GM12878 (cell line): ENCODE measurements around the gene UBC. TPM values are rescaled to one million over a fixed set of nuclear protein-coding genes. Genes with fewer than 3 reads are reported as not detected.

Experiments
- ATF7 ChIP-seq: fragments of 450-650 bp; IDR thresholded peaks from 2 replicates; pipeline ENCODE4 v1.6.1; 2016; ENCODE audit warnings: low read depth, mild to moderate bottlenecking
- BRCA1 ChIP-seq: IDR thresholded peaks from 2 replicates; pipeline ENCODE4 v1.6.1; 2011; ENCODE audit warnings: low read depth, low read length, improper control_type of control experiment
- EGR1 ChIP-seq, 2 experiments: IDR thresholded peaks; 1 replicate in 1 of 2; 2 replicates in 1 of 2; pipeline ENCODE4 v1.6.1; 2011 to 2012; ENCODE audit warnings: low read depth in 2 of 2, low read length in 2 of 2, borderline replicate concordance in 1 of 2, mild to moderate bottlenecking in 1 of 2, moderate library complexity in 1 of 2
- EP300 ChIP-seq, 2 experiments: fragments of 150-350 bp in 1 of 2; IDR thresholded peaks; 2 replicates each; pipeline ENCODE4 v1.6.1; 2011 to 2012; ENCODE audit warnings: low read depth in 2 of 2, low read length in 2 of 2, borderline replicate concordance in 1 of 2, improper control_type of control experiment in 1 of 2, inconsistent platforms in 1 of 2; ENCODE audit not compliant: control insufficient read depth in 1 of 2
- HDAC2 ChIP-seq: fragments of 200-600 bp; sonication (generic); IDR thresholded peaks from 2 replicates; pipeline ENCODE4 v1.6.1; 2017
- JUND ChIP-seq: IDR thresholded peaks from 2 replicates; pipeline ENCODE4 v1.6.1; 2012; ENCODE audit warnings: low read depth, mild to moderate bottlenecking, low read length, improper control_type of control experiment, moderate library complexity
- KAT2A ChIP-seq: conservative IDR thresholded peaks from 2 replicates; pipeline ENCODE4 v1.6.1; 2011; ENCODE audit warnings: low read depth, low read length; ENCODE audit not compliant: control insufficient read depth
- MTA3 ChIP-seq: IDR thresholded peaks from 2 replicates; pipeline ENCODE4 v1.6.1; 2012; ENCODE audit warnings: low read length, inconsistent platforms, borderline replicate concordance
- MYB ChIP-seq: fragments of 150-350 bp; IDR thresholded peaks from 2 replicates; pipeline ENCODE4 v1.6.1; 2014; ENCODE audit warnings: mild to moderate bottlenecking, low read depth, low read length, borderline replicate concordance
- NFYA ChIP-seq: IDR thresholded peaks from 2 replicates; pipeline ENCODE4 v1.6.1; 2011; ENCODE audit warnings: low read depth, mild to moderate bottlenecking, low read length, improper control_type of control experiment, borderline replicate concordance
- RCOR1 ChIP-seq: conservative IDR thresholded peaks from 2 replicates; pipeline ENCODE4 v1.6.1; 2012; ENCODE audit warnings: low read depth, low read length, improper control_type of control experiment
- SIN3A ChIP-seq: IDR thresholded peaks from 2 replicates; pipeline ENCODE4 v1.6.1; 2012; ENCODE audit warnings: low read depth, low read length, improper control_type of control experiment
- SMC3 ChIP-seq: IDR thresholded peaks from 2 replicates; pipeline ENCODE4 v1.6.1; 2011; ENCODE audit warnings: low read length, improper control_type of control experiment, borderline replicate concordance
- SP1 ChIP-seq: IDR thresholded peaks from one replicate; pipeline ENCODE4 v1.6.1; 2011; ENCODE audit warnings: low read depth, low read length
- TARDBP ChIP-seq: IDR thresholded peaks from 2 replicates; pipeline ENCODE4 v1.6.1; 2016; ENCODE audit warnings: borderline replicate concordance
- YY1 ChIP-seq: IDR thresholded peaks from 2 replicates; pipeline ENCODE4 v1.6.1; 2011; ENCODE audit warnings: low read depth, mild to moderate bottlenecking, low read length
- ZNF217 ChIP-seq: fragments of 450-650 bp; IDR thresholded peaks from 2 replicates; pipeline ENCODE4 v1.6.1; 2017; ENCODE audit warnings: antibody characterized with exemption, mild to moderate bottlenecking
- ZZZ3 ChIP-seq: IDR thresholded peaks from 2 replicates; pipeline ENCODE4 v1.6.1; 2011; ENCODE audit warnings: low read depth; ENCODE audit not compliant: control insufficient read depth, insufficient read length
- polyA plus RNA-seq, 11 experiments: library from polyadenylated mRNA; depleted of rRNA in 4 of 11; unstranded in 6 of 11; stranded (reverse) in 5 of 11; fragments of >200 nt; fragmentation: Nextera tagmentation in 4 of 11; fragmentation: Illumina TruSeq in 1 of 11; extraction: Ambion mirVana in 4 of 11; extraction: Trizol in 1 of 11; gene quantifications; 1 replicate in 1 of 11; 2 replicates in 10 of 11; pipeline versions ENCODE4 v1.2.1 to v1.2.3, GENCODE V29; 2011 to 2016; ENCODE audit warnings: inconsistent platforms in 2 of 11, missing spikeins in 2 of 11, low read depth in 1 of 11
- total RNA-seq, 4 experiments: library from RNA; depleted of rRNA in 3 of 4; stranded (reverse); fragments of >200 nt in 3 of 4; fragmentation: Illumina TruSeq in 1 of 4; extraction: Trizol in 1 of 4; gene quantifications; 2 replicates each; pipeline versions ENCODE4 v1.2.1 to v1.2.3, GENCODE V29; 2013 to 2021
- TF ChIP-seq, protein P1 (sequence below): fragments of 450-650 bp; formaldehyde crosslinking; IDR thresholded peaks from 2 replicates; pipeline ENCODE4 v1.5.0; 2022; ENCODE audit warnings: mild to moderate bottlenecking, missing genetic modification characterization
- TF ChIP-seq, protein P2 (sequence below): IDR thresholded peaks from 2 replicates; pipeline ENCODE4 v1.6.1; 2011; ENCODE audit warnings: borderline replicate concordance, low read depth, mild to moderate bottlenecking, moderate library complexity, low read length; ENCODE audit not compliant: insufficient read depth, poor library complexity, severe bottlenecking
- TF ChIP-seq, protein P3 (sequence below): IDR thresholded peaks from 2 replicates; pipeline ENCODE4 v1.6.1; 2012; ENCODE audit warnings: mild to moderate bottlenecking, low read depth, low read length

UBC gene
- total and polyA plus RNA-seq, 10 of the 15 experiments (the other 5 are each of a cell fraction or from before 2014, with no cell fraction given), result 653 to 1,666 (median 874) TPM

DNA sequence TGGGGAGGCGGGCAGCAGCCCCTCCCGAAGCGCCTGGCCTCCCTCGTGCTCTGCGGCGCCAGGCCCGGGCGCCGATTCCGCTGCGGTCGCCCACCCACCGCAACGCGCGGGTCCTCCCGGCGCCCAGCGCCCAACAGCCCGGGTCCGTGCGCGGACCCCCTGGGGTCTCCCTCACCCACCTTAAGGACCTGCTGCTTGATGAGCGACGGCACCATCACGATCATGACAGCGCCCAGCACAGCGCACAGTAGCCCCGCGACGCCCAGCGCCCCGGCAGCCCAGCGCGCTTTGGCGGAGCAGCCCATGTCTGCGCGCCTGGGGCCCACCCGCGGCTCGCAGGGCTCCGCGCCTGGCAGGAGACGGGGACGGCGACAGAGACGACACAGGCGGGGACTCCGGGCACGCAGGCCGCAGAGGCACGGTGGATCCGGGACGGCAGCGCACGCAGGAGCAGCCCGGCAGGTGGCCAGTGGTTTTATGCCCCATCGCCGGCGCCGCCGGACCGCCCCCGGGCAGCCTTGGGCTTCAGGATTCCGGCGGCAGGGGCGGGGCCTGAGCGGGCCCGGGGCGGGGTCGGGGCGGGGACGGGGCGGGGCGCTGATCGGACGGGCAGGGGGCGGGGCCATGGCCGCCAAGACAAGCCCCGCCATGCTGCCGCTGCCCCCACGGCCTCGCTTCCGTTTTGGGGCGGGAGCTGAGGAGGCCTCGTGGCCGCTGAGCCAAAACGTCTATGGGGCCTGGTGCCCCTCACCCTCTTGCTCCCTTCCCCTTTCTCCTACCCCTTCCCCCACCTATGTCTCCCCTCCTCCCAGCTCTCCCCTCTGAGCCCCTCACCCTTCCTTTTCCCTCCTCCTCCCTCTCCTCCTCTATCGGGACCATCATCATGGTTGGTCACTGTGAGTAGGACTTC lies 50.8 kb downstream of the UBC start, which contains the start of gene SCARB1 (continued):
- TF ChIP-seq, protein P1, sequence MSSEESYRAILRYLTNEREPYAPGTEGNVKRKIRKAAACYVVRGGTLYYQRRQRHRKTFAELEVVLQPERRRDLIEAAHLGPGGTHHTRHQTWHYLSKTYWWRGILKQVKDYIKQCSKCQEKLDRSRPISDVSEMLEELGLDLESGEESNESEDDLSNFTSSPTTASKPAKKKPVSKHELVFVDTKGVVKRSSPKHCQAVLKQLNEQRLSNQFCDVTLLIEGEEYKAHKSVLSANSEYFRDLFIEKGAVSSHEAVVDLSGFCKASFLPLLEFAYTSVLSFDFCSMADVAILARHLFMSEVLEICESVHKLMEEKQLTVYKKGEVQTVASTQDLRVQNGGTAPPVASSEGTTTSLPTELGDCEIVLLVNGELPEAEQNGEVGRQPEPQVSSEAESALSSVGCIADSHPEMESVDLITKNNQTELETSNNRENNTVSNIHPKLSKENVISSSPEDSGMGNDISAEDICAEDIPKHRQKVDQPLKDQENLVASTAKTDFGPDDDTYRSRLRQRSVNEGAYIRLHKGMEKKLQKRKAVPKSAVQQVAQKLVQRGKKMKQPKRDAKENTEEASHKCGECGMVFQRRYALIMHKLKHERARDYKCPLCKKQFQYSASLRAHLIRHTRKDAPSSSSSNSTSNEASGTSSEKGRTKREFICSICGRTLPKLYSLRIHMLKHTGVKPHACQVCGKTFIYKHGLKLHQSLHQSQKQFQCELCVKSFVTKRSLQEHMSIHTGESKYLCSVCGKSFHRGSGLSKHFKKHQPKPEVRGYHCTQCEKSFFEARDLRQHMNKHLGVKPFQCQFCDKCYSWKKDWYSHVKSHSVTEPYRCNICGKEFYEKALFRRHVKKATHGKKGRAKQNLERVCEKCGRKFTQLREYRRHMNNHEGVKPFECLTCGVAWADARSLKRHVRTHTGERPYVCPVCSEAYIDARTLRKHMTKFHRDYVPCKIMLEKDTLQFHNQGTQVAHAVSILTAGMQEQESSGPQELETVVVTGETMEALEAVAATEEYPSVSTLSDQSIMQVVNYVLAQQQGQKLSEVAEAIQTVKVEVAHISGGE, result no peak
- TF ChIP-seq ZZZ3 (no peak), TARDBP (no peak), YY1 (peak; percentile 92), SIN3A (peak; percentile 53; the same call in 1 of the 2 replicates), BRCA1 (no peak), EP300 (IDR thresholded peaks at IDR 0.05; ENCODE audit: borderline replicate concordance in 1 of 2, control insufficient read depth in 1 of 2, low read depth in 2 of 2, low read length in 2 of 2) (no peak), MTA3 (no peak), HDAC2 (no peak), SMC3 (0 out of 2 replicates have a peak, but pooled peaks have one; percentile 8), RCOR1 (no peak), EGR1 (IDR thresholded peaks at IDR 0.05; ENCODE audit: borderline replicate concordance in 1 of 2, low read depth in 2 of 2, low read length in 2 of 2) (peak in 1 of 2 experiments; percentile 75; a peak in 2 of 3 replicates), ZNF217 (0 out of 2 replicates have a peak, but pooled peaks have one; percentile 53), KAT2A (no peak), MYB (no peak), SP1 (peak; percentile 72), NFYA (no peak), ATF7 (no peak), JUND (no peak)
- TF ChIP-seq, protein P2, sequence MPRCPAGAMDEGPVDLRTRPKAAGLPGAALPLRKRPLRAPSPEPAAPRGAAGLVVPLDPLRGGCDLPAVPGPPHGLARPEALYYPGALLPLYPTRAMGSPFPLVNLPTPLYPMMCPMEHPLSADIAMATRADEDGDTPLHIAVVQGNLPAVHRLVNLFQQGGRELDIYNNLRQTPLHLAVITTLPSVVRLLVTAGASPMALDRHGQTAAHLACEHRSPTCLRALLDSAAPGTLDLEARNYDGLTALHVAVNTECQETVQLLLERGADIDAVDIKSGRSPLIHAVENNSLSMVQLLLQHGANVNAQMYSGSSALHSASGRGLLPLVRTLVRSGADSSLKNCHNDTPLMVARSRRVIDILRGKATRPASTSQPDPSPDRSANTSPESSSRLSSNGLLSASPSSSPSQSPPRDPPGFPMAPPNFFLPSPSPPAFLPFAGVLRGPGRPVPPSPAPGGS, result no peak
- TF ChIP-seq, protein P3, sequence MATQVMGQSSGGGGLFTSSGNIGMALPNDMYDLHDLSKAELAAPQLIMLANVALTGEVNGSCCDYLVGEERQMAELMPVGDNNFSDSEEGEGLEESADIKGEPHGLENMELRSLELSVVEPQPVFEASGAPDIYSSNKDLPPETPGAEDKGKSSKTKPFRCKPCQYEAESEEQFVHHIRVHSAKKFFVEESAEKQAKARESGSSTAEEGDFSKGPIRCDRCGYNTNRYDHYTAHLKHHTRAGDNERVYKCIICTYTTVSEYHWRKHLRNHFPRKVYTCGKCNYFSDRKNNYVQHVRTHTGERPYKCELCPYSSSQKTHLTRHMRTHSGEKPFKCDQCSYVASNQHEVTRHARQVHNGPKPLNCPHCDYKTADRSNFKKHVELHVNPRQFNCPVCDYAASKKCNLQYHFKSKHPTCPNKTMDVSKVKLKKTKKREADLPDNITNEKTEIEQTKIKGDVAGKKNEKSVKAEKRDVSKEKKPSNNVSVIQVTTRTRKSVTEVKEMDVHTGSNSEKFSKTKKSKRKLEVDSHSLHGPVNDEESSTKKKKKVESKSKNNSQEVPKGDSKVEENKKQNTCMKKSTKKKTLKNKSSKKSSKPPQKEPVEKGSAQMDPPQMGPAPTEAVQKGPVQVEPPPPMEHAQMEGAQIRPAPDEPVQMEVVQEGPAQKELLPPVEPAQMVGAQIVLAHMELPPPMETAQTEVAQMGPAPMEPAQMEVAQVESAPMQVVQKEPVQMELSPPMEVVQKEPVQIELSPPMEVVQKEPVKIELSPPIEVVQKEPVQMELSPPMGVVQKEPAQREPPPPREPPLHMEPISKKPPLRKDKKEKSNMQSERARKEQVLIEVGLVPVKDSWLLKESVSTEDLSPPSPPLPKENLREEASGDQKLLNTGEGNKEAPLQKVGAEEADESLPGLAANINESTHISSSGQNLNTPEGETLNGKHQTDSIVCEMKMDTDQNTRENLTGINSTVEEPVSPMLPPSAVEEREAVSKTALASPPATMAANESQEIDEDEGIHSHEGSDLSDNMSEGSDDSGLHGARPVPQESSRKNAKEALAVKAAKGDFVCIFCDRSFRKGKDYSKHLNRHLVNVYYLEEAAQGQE, result 0 out of 2 replicates have a peak, but pooled peaks have one; percentile 5
